ENCODE measurements around the gene MINDY1. TPM values are rescaled to one million over a fixed set of nuclear protein-coding genes. Genes with fewer than 3 reads are reported as not detected.

MINDY1 gene
- total RNA-seq, 1 donor from 2014 or later, result 26.5 TPM

DNA sequence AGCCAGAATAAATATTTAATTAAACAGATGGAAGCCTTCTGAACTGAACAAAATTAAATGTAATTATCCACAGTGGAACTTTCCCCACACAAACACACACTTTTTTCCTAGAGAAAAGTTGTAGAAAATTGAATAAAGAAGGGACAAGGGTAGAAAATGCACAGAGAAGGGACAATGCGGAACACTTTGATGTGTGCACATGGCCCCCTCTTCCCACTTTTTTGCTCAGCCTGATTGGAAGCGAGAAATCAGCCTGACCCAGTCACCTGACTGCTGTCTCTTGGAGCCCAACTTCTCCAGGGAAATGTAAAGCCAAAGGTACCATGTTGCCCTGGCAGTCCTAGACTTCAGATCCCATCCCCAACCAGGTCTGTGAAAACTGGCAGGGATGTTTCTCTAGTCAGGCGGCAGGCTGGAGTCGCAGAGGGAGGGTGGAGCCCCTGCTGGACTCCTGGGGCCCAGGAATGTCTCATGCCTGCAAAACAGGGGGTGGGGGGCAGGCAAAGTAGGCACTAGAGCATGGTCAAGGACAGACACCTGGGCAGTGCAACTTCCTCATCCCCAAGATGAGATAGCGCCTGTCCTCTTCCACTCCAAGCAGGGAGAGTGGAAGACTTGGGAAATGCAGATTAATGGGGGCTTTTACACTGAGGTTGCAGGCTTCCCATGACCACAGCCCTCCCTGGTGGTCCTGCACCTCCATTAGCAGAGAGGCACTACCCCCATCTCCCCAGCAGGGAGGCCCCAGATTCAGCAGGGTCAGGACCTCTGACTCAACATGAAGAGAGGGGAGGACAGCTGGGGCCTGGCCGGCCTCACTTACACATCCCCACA lies 34.9 kb downstream of the MINDY1 start:
- no peak for ATAC-seq

DNA sequence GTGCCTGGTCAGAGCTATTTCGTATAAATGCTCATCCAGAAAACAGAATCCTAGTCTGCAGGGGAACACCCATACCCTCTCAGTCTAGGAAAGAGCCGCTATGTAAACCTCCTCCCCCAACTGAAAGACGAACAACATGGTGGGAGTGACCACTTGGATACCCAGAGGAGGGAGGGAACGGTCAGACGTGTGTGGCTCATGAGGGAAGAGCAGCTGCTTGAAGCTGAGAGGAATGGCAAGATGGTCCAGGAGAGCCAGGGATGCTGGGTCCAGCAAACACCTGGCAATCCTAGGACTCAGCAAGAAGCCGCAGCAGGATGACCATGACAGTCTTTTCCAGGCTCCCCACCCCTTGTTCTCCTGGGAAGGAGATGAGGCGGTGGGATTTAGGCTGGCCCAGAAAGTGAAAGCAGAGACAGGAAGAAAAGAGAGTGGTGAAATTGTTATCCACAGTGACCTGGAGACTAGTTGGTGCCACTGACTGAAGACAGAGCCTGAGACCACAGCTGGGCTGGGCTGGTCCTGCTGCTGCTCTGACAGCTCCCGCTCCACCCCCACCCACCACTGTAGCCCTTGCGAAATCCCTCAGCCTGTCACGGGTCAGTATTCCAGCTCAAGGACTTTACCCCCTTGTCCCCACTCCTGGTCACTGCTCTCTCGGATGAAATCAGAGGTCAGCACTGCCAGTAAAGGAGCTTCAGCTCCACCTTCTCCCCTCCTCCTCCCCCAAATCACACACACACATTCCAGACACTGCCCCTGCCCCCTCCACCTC lies 35.7 kb downstream of the MINDY1 start:
- ATAC-seq, result peak; percentile 78
- Histone ChIP-seq H3K36me3 (peaks cover 32% of the 10 kb centered on the region), H3K27ac (peak overlapping the region; percentile 92), H3K9me3 (no peaks in the 10 kb centered on the region), H3K27me3 (no peaks in the 10 kb centered on the region), H3K4me3 (peak overlapping the region; percentile 68), H3K4me1 (peaks cover 43% of the 10 kb centered on the region)
- intact Hi-C loops (cut with DNase I), result no loop called here
- peak; percentile 91 for DNase-seq
- TF ChIP-seq, protein P1, sequence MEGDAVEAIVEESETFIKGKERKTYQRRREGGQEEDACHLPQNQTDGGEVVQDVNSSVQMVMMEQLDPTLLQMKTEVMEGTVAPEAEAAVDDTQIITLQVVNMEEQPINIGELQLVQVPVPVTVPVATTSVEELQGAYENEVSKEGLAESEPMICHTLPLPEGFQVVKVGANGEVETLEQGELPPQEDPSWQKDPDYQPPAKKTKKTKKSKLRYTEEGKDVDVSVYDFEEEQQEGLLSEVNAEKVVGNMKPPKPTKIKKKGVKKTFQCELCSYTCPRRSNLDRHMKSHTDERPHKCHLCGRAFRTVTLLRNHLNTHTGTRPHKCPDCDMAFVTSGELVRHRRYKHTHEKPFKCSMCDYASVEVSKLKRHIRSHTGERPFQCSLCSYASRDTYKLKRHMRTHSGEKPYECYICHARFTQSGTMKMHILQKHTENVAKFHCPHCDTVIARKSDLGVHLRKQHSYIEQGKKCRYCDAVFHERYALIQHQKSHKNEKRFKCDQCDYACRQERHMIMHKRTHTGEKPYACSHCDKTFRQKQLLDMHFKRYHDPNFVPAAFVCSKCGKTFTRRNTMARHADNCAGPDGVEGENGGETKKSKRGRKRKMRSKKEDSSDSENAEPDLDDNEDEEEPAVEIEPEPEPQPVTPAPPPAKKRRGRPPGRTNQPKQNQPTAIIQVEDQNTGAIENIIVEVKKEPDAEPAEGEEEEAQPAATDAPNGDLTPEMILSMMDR (IDR thresholded peaks at IDR 0.05), result no peak

More for the DNA sequence above, 34.9 kb downstream of the MINDY1 start:
- intact Hi-C loops (cut with DNase I), result no loop called here
- peak overlapping the region; percentile 92 for H3K27ac ChIP-seq
- H3K27me3 ChIP-seq, result no peaks in the 10 kb centered on the region
- DNase-seq, result no peak
- peak overlapping the region; percentile 68 for H3K4me3 ChIP-seq
- peaks cover 47% of the 10 kb centered on the region for H3K4me1 ChIP-seq
- H3K9me3 ChIP-seq, result no peaks in the 10 kb centered on the region
- H3K36me3 ChIP-seq, result peaks cover 24% of the 10 kb centered on the region
- TF ChIP-seq, protein P1 (IDR thresholded peaks at IDR 0.05), result no peak

DNA sequence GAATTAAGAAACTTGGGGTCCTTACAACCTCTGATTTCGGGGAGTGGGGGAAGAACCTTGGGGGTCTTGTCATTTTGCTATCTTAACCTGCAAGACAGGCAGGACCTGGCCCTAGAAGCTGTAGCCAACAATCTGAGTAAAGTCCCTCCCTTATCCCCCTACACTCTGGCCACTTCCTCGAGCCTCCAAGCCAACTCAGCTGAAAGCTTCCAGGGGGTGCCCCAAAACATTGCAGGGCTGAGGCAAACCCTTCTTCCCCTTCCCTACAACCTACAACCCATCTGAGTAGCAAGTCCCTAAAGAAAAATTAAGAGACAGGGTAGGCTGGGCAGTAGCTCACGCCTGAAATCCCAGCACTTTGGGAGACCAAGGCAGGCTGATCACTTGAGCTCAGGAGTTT lies 37.1 kb downstream of the MINDY1 start:
- Histone ChIP-seq H3K4me3 (no peak overlapping the region), H3K9me3 (no peaks in the 10 kb centered on the region), H3K4me1 (peaks cover 39% of the 10 kb centered on the region), H3K27ac (peak overlapping the region; percentile 61), H3K27me3 (no peaks in the 10 kb centered on the region), H3K36me3 (peaks cover 46% of the 10 kb centered on the region)
- no peak for ATAC-seq
- intact Hi-C loops (cut with DNase I), result no loop called here
- TF ChIP-seq, protein P1 (IDR thresholded peaks at IDR 0.05), result no peak
- DNase-seq, result no peak

DNA sequence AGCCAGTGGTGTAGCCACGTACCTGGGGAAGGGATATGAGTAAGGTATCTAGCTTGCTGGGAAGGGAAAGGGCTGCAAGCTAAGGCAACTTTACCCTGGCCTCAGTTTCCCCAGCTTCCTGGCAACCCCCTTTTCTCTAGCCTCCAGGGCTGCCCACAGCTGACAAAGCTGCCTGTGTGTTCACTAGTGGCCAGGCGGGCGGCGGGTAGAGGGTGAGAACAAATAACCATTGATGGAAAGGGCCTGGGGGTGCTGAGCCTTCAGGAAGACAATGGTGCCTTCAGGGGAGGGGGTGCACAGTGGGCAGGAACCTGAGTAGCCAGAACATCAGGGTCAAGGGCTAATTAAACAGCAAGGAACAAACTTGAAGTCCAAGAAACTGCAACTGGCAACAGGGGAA lies 38.2 kb downstream of the MINDY1 start:
- DNase-seq, result no peak
- TF ChIP-seq, protein P1 (IDR thresholded peaks at IDR 0.05), result no peak
- intact Hi-C loops (cut with DNase I), result no loop called here
- no peaks in the 10 kb centered on the region for H3K27me3 ChIP-seq
- H3K4me1 ChIP-seq, result peaks cover 37% of the 10 kb centered on the region
- H3K36me3 ChIP-seq, result peaks cover 57% of the 10 kb centered on the region
- no peak for ATAC-seq
- H3K4me3 ChIP-seq, result no peak overlapping the region
- H3K27ac ChIP-seq, result no peak overlapping the region
- H3K9me3 ChIP-seq, result no peaks in the 10 kb centered on the region

DNA sequence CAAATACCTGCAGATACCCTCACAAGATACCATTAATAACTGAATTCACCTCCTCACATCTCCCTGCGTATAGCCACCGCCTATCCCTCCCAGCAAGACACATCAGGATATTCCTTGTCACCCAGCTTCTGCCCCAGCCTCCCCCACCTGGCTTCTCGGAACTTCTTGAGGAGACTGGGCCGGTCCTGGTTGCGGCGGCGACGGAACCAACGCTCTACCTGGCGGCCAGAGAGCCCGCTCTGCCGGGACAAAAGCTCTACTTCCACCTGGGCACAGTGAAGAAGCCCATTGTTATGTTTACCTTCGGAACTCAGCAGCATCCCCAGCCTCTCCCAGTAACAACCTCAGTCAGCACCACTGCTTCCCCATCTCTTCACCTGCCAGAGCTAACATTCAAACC lies 38.8 kb downstream of the MINDY1 start:
- TF ChIP-seq, protein P1 (IDR thresholded peaks at IDR 0.05), result no peak
- Histone ChIP-seq H3K36me3 (peaks cover 63% of the 10 kb centered on the region), H3K4me3 (no peak overlapping the region), H3K27me3 (no peaks in the 10 kb centered on the region), H3K4me1 (peaks cover 32% of the 10 kb centered on the region), H3K9me3 (no peaks in the 10 kb centered on the region), H3K27ac (no peak overlapping the region)
- ATAC-seq (no peak), DNase-seq (no peak)
- intact Hi-C loops (cut with DNase I), result no loop called here
